Tibial artery (tissue), 4 donors: Measurements from ENCODE around the gene L3MBTL3.

Experiments
- DNase-seq, 2 donors: peaks; one replicate each; pipeline ENCODE4 v3.0.0-alpha.2; 2019
- H3K27ac ChIP-seq, 2 donors: fragments of 200-600 bp; sonication (generic) in 1 of 2; 1 replicate in 1 of 2; 2 replicates in 1 of 2; pipeline ENCODE4 v1.5.1; 2018 to 2019; ENCODE audit warnings: mild to moderate bottlenecking in 1 of 2
- H3K27me3 ChIP-seq, 2 donors: fragments of 200-600 bp; sonication (generic) in 1 of 2; one replicate each; pipeline versions ENCODE4 v1.5.1 to v1.6.0; 2016 to 2019
- H3K36me3 ChIP-seq, 3 donors: fragments of 200-600 bp; sonication (generic) in 2 of 3; one replicate each; pipeline ENCODE4 v1.5.1; 2016 to 2019; ENCODE audit warnings: mild to moderate bottlenecking in 2 of 3
- H3K4me1 ChIP-seq, 4 donors: fragments of 200-600 bp; sonication (generic) in 2 of 4; 1 replicate in 3 of 4; 2 replicates in 1 of 4; pipeline ENCODE4 v1.5.1; 2016 to 2019
- H3K4me3 ChIP-seq, 2 donors: fragments of 200-600 bp; sonication (generic) in 1 of 2; 1 replicate in 1 of 2; 2 replicates in 1 of 2; pipeline ENCODE4 v1.5.1; 2018 to 2019; ENCODE audit warnings: mild to moderate bottlenecking in 2 of 2
- H3K9me3 ChIP-seq, 3 donors: fragments of 200-600 bp; sonication (generic) in 1 of 3; one replicate each; pipeline ENCODE4 v1.5.1; 2016 to 2019
- intact Hi-C: fragments of 100-400 bp; cut with DNase I; formaldehyde crosslinking; loops from one replicate; pipeline ENCODE4 v1.15.0; 2023; ENCODE audit warnings: low total_unique reads
- TF ChIP-seq, protein P1 (sequence below), 2 experiments: fragments of 200-600 bp in 1 of 2; fragments of 450-650 bp in 1 of 2; IDR thresholded peaks; one replicate each; pipeline ENCODE4 v1.5.1; 2017 to 2019; ENCODE audit warnings: antibody characterized with exemption in 2 of 2, mild to moderate bottlenecking in 1 of 2, moderate library complexity in 1 of 2

The L3MBTL3 gene

DNA sequence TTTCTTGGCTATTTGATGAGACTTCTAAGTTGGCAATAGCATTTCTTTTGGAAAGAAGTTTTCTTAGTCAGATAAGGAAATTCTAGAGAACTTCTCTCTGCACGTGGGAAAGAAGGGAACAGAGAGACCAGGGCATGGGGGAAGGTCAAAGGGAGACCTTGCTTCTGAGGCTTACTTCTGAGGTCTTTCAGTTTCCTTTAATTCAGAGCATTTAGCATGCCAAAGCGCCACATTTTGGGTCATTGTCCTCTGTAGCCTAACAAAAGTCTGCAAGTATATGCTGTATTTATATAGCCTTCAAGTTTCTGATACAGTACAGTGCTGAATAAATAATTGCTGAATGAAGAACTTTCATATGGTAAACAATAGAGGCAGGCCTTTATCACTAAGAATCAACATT is 108.8 kb downstream of the L3MBTL3 start:
- H3K9me3 ChIP-seq: no peaks in the 10 kb centered on the region
- DNase-seq: no peak
- TF ChIP-seq, protein P1, sequence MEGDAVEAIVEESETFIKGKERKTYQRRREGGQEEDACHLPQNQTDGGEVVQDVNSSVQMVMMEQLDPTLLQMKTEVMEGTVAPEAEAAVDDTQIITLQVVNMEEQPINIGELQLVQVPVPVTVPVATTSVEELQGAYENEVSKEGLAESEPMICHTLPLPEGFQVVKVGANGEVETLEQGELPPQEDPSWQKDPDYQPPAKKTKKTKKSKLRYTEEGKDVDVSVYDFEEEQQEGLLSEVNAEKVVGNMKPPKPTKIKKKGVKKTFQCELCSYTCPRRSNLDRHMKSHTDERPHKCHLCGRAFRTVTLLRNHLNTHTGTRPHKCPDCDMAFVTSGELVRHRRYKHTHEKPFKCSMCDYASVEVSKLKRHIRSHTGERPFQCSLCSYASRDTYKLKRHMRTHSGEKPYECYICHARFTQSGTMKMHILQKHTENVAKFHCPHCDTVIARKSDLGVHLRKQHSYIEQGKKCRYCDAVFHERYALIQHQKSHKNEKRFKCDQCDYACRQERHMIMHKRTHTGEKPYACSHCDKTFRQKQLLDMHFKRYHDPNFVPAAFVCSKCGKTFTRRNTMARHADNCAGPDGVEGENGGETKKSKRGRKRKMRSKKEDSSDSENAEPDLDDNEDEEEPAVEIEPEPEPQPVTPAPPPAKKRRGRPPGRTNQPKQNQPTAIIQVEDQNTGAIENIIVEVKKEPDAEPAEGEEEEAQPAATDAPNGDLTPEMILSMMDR (IDR thresholded peaks at IDR 0.05): no peak
- H3K27ac ChIP-seq: no peak overlapping the region
- no peaks in the 10 kb centered on the region for H3K4me1 ChIP-seq
- no peaks in the 10 kb centered on the region for H3K36me3 ChIP-seq
- no peak overlapping the region for H3K4me3 ChIP-seq
- intact Hi-C loops: no loop called here
- H3K27me3 ChIP-seq: no peaks in the 10 kb centered on the region

DNA sequence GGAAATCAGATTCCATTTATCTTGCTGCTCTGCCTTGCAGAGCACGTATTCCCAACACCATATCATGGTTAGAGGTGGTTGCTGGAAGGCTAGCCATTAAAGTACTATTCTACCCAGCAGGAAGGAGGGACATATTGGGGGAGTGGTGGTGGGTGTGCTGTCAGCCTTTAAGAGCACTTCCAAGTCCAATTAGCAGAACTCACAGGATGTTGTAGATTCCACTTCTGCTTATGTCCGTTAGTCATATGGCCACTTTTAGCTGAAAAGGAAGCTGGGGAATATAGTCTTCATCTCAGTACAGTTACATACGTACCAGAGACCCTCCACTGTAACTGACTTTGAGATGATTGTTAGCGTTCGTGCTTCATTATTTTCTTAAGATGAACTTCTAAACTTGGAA is 109.9 kb downstream of the L3MBTL3 start:
- no peak for DNase-seq
- TF ChIP-seq, protein P1 (IDR thresholded peaks at IDR 0.05): no peak
- H3K4me1 ChIP-seq: no peaks in the 10 kb centered on the region
- H3K27me3 ChIP-seq: no peaks in the 10 kb centered on the region
- no peaks in the 10 kb centered on the region for H3K36me3 ChIP-seq
- H3K9me3 ChIP-seq: no peaks in the 10 kb centered on the region
- no peak overlapping the region for H3K4me3 ChIP-seq
- H3K27ac ChIP-seq: no peak overlapping the region
- intact Hi-C loops: no loop called here

- no peaks in the 10 kb centered on the region for H3K27me3 ChIP-seq
- H3K36me3 ChIP-seq: peaks cover 0 to 4% (median 3%) of the 10 kb centered on the region in 3 donors
- H3K9me3 ChIP-seq: no peaks in the 10 kb centered on the region
- no peak overlapping the region for H3K4me3 ChIP-seq
- no peak for DNase-seq
- no peak overlapping the region for H3K27ac ChIP-seq
- H3K4me1 ChIP-seq: no peaks in the 10 kb centered on the region
- TF ChIP-seq, protein P1 (IDR thresholded peaks at IDR 0.05): no peak
- intact Hi-C loops: no loop called here
Observed at GRCh38 chr6:130129762-130130246, 111.4 kb downstream of the L3MBTL3 start.

GRCh38 chr6:130132286-130132701 is 113.9 kb downstream of the L3MBTL3 start:
- Histone ChIP-seq H3K36me3 (peaks cover 0 to 20% (median 19%) of the 10 kb centered on the region in 3 donors), H3K4me1 (no peaks in the 10 kb centered on the region), H3K27ac (no peak overlapping the region), H3K4me3 (no peak overlapping the region), H3K9me3 (no peaks in the 10 kb centered on the region), H3K27me3 (no peaks in the 10 kb centered on the region)
- no peak for DNase-seq
- intact Hi-C loops: no loop called here
- TF ChIP-seq, protein P1 (IDR thresholded peaks at IDR 0.05): no peak

DNA sequence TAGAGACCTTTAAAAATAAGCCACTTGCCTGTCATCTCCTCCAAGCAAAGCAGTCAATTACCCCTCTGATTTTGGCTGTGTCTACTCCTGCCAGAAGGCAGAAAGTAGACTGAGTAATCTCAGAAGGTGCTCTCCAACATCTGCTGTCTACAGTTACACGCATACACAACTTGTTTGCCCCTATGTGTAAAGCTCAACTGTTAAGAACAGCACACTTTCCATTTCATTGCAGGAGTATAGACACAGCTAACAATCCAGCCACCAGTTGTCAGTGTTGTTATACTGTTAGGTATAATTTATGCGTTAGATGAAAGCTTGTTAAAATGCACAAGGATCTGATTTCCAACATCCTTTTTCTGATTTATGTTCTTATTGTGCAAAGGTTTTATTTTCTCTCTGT is 116.2 kb downstream of the L3MBTL3 start:
- DNase-seq: no peak
- no peaks in the 10 kb centered on the region for H3K27me3 ChIP-seq
- H3K36me3 ChIP-seq: peaks cover 0 to 20% (median 19%) of the 10 kb centered on the region in 3 donors
- H3K4me3 ChIP-seq: no peak overlapping the region
- TF ChIP-seq, protein P1 (IDR thresholded peaks at IDR 0.05): no peak
- intact Hi-C loops: no loop called here
- no peaks in the 10 kb centered on the region for H3K4me1 ChIP-seq
- H3K27ac ChIP-seq: no peak overlapping the region
- no peaks in the 10 kb centered on the region for H3K9me3 ChIP-seq

DNA sequence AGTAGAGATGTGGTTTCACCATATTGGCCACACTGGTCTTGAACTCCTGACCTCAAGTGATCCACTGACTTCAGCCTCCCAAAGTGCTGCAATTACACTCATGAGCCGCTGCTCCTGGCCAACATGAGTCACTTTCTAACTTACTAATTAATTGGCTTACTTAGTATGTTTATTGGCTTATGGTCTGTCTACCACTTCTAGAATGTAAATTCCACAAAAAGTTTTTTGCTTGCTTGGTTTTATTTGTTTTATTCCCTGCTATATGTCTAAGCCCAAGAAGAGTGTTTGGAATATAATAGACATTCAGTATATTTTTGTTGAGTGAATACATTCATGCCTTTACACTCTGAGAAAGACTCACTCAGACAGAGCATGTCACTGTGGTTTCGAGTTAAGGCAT is 118.4 kb downstream of the L3MBTL3 start:
- Histone ChIP-seq H3K36me3 (peaks cover 0 to 23% (median 20%) of the 10 kb centered on the region in 3 donors), H3K4me1 (no peaks in the 10 kb centered on the region), H3K9me3 (no peaks in the 10 kb centered on the region), H3K27me3 (no peaks in the 10 kb centered on the region), H3K27ac (no peak overlapping the region), H3K4me3 (no peak overlapping the region)
- no peak for DNase-seq
- intact Hi-C loops: no loop called here
- TF ChIP-seq, protein P1 (IDR thresholded peaks at IDR 0.05): no peak
